HCT116 (cell line): ENCODE results near the gene RNF7. TPM values are rescaled to one million over a fixed set of nuclear protein-coding genes. Genes with fewer than 3 reads are reported as not detected.

ENCODE experiments used
- ATAC-seq: fragments of 200-7000 bp; cut with Tn5 transposase; 2 replicates; pipeline ENCODE4 v1.9.1; 2020; ENCODE audit warnings: mild to moderate bottlenecking, moderate library complexity
- BruUV-seq: library from RNA; stranded (reverse); fragments of 400-500 nt; replicated peaks from 2 replicates; lab custom pipeline; 2021; lab: Mats Ljungman, UMichigan
- CTCF ChIA-PET: fragments of 300-600 bp; sonication (Branson Sonifier 250); formaldehyde crosslinking; loops from one replicate; lab custom pipeline; 2021; ENCODE audit warnings: antibody characterized with exemption; lab: Charles Lee
- POLR2A ChIA-PET: fragments of 300-600, 350-600 bp; sonication (Branson Sonifier 250); formaldehyde crosslinking; loops from one replicate; lab custom pipeline; 2021; ENCODE audit warnings: antibody characterized with exemption; lab: Charles Lee
- RAD21 ChIA-PET, 2 experiments: fragments of 300-600 bp; sonication (Branson Sonifier 250); formaldehyde crosslinking; loops; one replicate each; lab custom pipeline; 2023; ENCODE audit warnings: low total read pairs in 2 of 2; ENCODE audit not compliant: uncharacterized antibody in 2 of 2, unreplicated experiment in 2 of 2, low non-redundant PET in 1 of 2; lab: Charles Lee
- DNase-seq: peaks from one replicate; pipeline ENCODE4 v3.0.0-alpha.2; 2010; ENCODE audit warnings: low read depth, low spot score
- H2AFZ ChIP-seq: fragments of 200-600 bp; shearing (Covaris generic), sonication (generic); 2 replicates; pipeline ENCODE4 v1.6.1; 2017; ENCODE audit warnings: low read depth, mixed run types, mixed read lengths, antibody characterized with exemption, low read length; ENCODE audit not compliant: poor library complexity, severe bottlenecking
- H3K27ac ChIP-seq: 2 replicates; pipeline ENCODE4 v1.5.1; 2012; ENCODE audit warnings: low read depth, low read length
- H3K27me3 ChIP-seq: fragments of 200-600 bp; sonication (generic); 2 replicates; pipeline ENCODE4 v1.6.1; 2016; ENCODE audit warnings: mixed run types, low read length, mixed read lengths; ENCODE audit not compliant: insufficient read depth
- H3K36me3 ChIP-seq, 2 experiments: fragments of 200-500 bp in 1 of 2; fragments of 200-600 bp in 1 of 2; sonication (Bioruptor generic) in 1 of 2; sonication (generic) in 1 of 2; 2 replicates each; pipeline versions ENCODE4 v1.5.1 to v1.6.1; 2014 to 2016; ENCODE audit warnings: low read length in 2 of 2, inconsistent platforms in 1 of 2, mixed read lengths in 1 of 2, mixed run types in 1 of 2; ENCODE audit not compliant: insufficient read depth in 2 of 2, control insufficient read depth in 1 of 2
- H3K4me1 ChIP-seq, 2 experiments: fragments of 200-600 bp in 1 of 2; sonication (generic) in 1 of 2; 2 replicates each; pipeline versions ENCODE4 v1.5.1 to v1.6.1; 2012 to 2017; ENCODE audit warnings: low read length in 2 of 2, inconsistent platforms in 1 of 2, mild to moderate bottlenecking in 1 of 2, mixed read lengths in 1 of 2, mixed run types in 1 of 2, moderate library complexity in 1 of 2; ENCODE audit not compliant: insufficient read depth in 2 of 2, control insufficient read depth in 1 of 2
- H3K4me2 ChIP-seq: fragments of 200-600 bp; sonication (generic); 2 replicates; pipeline ENCODE4 v1.6.1; 2017; ENCODE audit warnings: mixed run types, low read length, mixed read lengths
- H3K4me3 ChIP-seq, 2 experiments: fragments of 200-600 bp in 1 of 2; sonication (generic) in 1 of 2; replicated peaks in 1 of 2; 2 replicates each; pipeline ENCODE4 v1.5.1; 2011 to 2016; ENCODE audit warnings: low read length in 2 of 2, control low read depth in 1 of 2, low read depth in 1 of 2, mild to moderate bottlenecking in 1 of 2, mixed read lengths in 1 of 2, mixed run types in 1 of 2
- H3K79me2 ChIP-seq: fragments of 200-600 bp; sonication (generic); 2 replicates; pipeline ENCODE4 v1.6.1; 2017; ENCODE audit warnings: mild to moderate bottlenecking, mixed run types, low read length, moderate library complexity, mixed read lengths; ENCODE audit not compliant: insufficient read depth
- H3K9ac ChIP-seq: fragments of 200-600 bp; sonication (generic); 2 replicates; pipeline ENCODE4 v1.6.1; 2016; ENCODE audit warnings: low read length, mixed read lengths
- H3K9me2 ChIP-seq: fragments of 200-600 bp; sonication (generic), shearing (Covaris generic); 2 replicates; pipeline ENCODE4 v1.6.1; 2017; ENCODE audit warnings: mixed run types, mild to moderate bottlenecking, moderate library complexity; ENCODE audit not compliant: insufficient read depth
- H3K9me3 ChIP-seq, 2 experiments: fragments of 200-500 bp in 1 of 2; fragments of 200-600 bp in 1 of 2; sonication (Bioruptor generic) in 1 of 2; sonication (generic) in 1 of 2; 2 replicates each; pipeline ENCODE4 v1.6.1; 2014 to 2017; ENCODE audit warnings: low read length in 2 of 2, mixed read lengths in 2 of 2, inconsistent platforms in 1 of 2, low read depth in 1 of 2, mild to moderate bottlenecking in 1 of 2, mixed run types in 1 of 2, moderate library complexity in 1 of 2; ENCODE audit not compliant: control insufficient read depth in 1 of 2, insufficient read depth in 1 of 2
- H4K20me1 ChIP-seq: fragments of 200-600 bp; sonication (generic), shearing (Covaris generic); 2 replicates; pipeline ENCODE4 v1.6.1; 2017; ENCODE audit warnings: mixed run types, mild to moderate bottlenecking, moderate library complexity; ENCODE audit not compliant: insufficient read depth
- EGR1 ChIP-seq: IDR thresholded peaks from 2 replicates; pipeline ENCODE4 v1.6.1; 2012; ENCODE audit warnings: low read depth
- EZH2 ChIP-seq: fragments of 200-600 bp; sonication (generic); IDR thresholded peaks from 2 replicates; pipeline ENCODE4 v1.6.1; 2017; ENCODE audit warnings: antibody characterized with exemption, mixed run types
- RAD21 ChIP-seq: IDR thresholded peaks from 2 replicates; pipeline ENCODE4 v1.6.1; 2012; ENCODE audit warnings: low read depth, mild to moderate bottlenecking
- SP1 ChIP-seq: IDR thresholded peaks from 2 replicates; pipeline ENCODE4 v1.6.1; 2012; ENCODE audit warnings: low read depth
- intact Hi-C: fragments of 100-400 bp; cut with micrococcal nuclease; formaldehyde crosslinking; loops from 2 replicates; pipeline ENCODE4 v1.10.0; 2022
- total RNA-seq: library from RNA; stranded (reverse); gene quantifications from one replicate; pipeline ENCODE4 v1.2.1, GENCODE V29; 2021; ENCODE audit not compliant: unreplicated experiment
- TF ChIP-seq, protein P1 (sequence below): IDR thresholded peaks from 2 replicates; pipeline ENCODE4 v1.6.1; 2012; ENCODE audit warnings: low read depth
- TF ChIP-seq, protein P2 (sequence below): IDR thresholded peaks from 2 replicates; pipeline ENCODE4 v1.6.1; 2012
- TF ChIP-seq, protein P3 (sequence below): IDR thresholded peaks from 2 replicates; pipeline ENCODE4 v1.6.1; 2012

RNF7 gene
- total RNA-seq, 1 experiment from 2014 or later: 82.3 TPM

DNA sequence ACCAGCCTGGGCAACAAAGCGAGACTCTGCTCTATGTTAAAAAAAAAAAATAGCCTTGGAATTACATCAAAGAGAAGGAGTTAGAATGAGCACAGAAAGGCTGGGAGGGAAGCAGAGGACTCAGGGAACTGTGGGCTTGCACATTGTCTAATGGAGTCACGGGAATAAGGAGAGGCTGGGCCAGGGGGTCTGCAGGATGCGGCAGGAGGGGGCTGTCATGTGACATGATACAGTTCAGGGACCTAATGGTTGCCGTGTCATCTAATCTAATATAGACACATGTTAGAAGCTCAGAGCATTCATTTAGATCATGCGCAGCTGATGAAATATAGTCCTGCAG is 57.6 kb downstream of the RNF7 start:
- Histone ChIP-seq H3K9ac (no peak overlapping the region), H3K79me2 (no peaks in the 10 kb centered on the region), H3K4me2 (no peak overlapping the region), H3K9me3 (no peaks in the 10 kb centered on the region), H3K4me3 (no peak overlapping the region), H2AFZ (no peak overlapping the region), H4K20me1 (no peaks in the 10 kb centered on the region), H3K27ac (no peak overlapping the region), H3K4me1 (no peaks in the 10 kb centered on the region), H3K9me2 (no peaks in the 10 kb centered on the region), H3K27me3 (no peaks in the 10 kb centered on the region), H3K36me3 (no peaks in the 10 kb centered on the region)
- ChIA-PET RAD21 (no interaction called here), CTCF (no interaction called here), POLR2A (no interaction called here)
- no TSS peak for BruUV-seq
- ATAC-seq: no peak
- intact Hi-C loops: no loop called here
- DNase-seq: no peak
- no peak for TF ChIP-seq EGR1
- no peak for TF ChIP-seq RAD21
- TF ChIP-seq, protein P1, sequence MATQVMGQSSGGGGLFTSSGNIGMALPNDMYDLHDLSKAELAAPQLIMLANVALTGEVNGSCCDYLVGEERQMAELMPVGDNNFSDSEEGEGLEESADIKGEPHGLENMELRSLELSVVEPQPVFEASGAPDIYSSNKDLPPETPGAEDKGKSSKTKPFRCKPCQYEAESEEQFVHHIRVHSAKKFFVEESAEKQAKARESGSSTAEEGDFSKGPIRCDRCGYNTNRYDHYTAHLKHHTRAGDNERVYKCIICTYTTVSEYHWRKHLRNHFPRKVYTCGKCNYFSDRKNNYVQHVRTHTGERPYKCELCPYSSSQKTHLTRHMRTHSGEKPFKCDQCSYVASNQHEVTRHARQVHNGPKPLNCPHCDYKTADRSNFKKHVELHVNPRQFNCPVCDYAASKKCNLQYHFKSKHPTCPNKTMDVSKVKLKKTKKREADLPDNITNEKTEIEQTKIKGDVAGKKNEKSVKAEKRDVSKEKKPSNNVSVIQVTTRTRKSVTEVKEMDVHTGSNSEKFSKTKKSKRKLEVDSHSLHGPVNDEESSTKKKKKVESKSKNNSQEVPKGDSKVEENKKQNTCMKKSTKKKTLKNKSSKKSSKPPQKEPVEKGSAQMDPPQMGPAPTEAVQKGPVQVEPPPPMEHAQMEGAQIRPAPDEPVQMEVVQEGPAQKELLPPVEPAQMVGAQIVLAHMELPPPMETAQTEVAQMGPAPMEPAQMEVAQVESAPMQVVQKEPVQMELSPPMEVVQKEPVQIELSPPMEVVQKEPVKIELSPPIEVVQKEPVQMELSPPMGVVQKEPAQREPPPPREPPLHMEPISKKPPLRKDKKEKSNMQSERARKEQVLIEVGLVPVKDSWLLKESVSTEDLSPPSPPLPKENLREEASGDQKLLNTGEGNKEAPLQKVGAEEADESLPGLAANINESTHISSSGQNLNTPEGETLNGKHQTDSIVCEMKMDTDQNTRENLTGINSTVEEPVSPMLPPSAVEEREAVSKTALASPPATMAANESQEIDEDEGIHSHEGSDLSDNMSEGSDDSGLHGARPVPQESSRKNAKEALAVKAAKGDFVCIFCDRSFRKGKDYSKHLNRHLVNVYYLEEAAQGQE: no peak
- TF ChIP-seq EZH2: no peak
- TF ChIP-seq, protein P2, sequence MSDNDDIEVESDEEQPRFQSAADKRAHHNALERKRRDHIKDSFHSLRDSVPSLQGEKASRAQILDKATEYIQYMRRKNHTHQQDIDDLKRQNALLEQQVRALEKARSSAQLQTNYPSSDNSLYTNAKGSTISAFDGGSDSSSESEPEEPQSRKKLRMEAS: no peak
- TF ChIP-seq, protein P3, sequence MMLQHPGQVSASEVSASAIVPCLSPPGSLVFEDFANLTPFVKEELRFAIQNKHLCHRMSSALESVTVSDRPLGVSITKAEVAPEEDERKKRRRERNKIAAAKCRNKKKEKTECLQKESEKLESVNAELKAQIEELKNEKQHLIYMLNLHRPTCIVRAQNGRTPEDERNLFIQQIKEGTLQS: no peak
- no peak for TF ChIP-seq SP1
